Sigmoid colon (tissue), 7 donors: ENCODE results near the gene LRIT3. TPM values are rescaled to one million over a fixed set of nuclear protein-coding genes. Genes with fewer than 3 reads are reported as not detected.
A peak's percentile ranks its signal among the peaks of the same experiment; 100 is the strongest.

Experiments used
- DNase-seq: peaks from one replicate; pipeline ENCODE4 v3.0.0-alpha.2; 2019
- H3K27ac ChIP-seq, 4 donors: fragments of 200-600 bp; sonication (generic); one replicate each; pipeline ENCODE4 v1.5.1; 2016 to 2019; ENCODE audit warnings: mild to moderate bottlenecking in 1 of 4
- H3K27me3 ChIP-seq, 3 donors: fragments of 200-600 bp; sonication (generic); one replicate each; pipeline ENCODE4 v1.5.1; 2019; ENCODE audit warnings: mild to moderate bottlenecking in 1 of 3
- H3K36me3 ChIP-seq, 4 donors: fragments of 200-600 bp; sonication (generic); one replicate each; pipeline ENCODE4 v1.5.1; 2016 to 2019
- H3K4me1 ChIP-seq, 4 donors: fragments of 200-600 bp; sonication (generic); one replicate each; pipeline ENCODE4 v1.5.1; 2017 to 2019
- H3K4me3 ChIP-seq, 4 donors: fragments of 200-600 bp; sonication (generic); one replicate each; pipeline ENCODE4 v1.5.1; 2017 to 2019; ENCODE audit warnings: mild to moderate bottlenecking in 2 of 4, moderate library complexity in 1 of 4
- H3K9me3 ChIP-seq, 4 donors: fragments of 200-600 bp in 3 of 4; sonication (generic) in 3 of 4; one replicate each; pipeline versions ENCODE4 v1.5.1 to v1.6.1; 2013 to 2019
- CTCF ChIP-seq, 4 experiments: fragments of 450-650 bp in 3 of 4; fragments of 200-600 bp in 1 of 4; IDR thresholded peaks; one replicate each; pipeline ENCODE4 v1.5.1; 2016 to 2019; ENCODE audit warnings: antibody characterized with exemption in 4 of 4, mild to moderate bottlenecking in 3 of 4, moderate library complexity in 2 of 4
- EP300 ChIP-seq, 4 donors: sonication (generic); formaldehyde crosslinking; IDR thresholded peaks; one replicate each; pipeline ENCODE4 v1.6.1; 2017; ENCODE audit warnings: antibody characterized with exemption in 4 of 4
- POLR2A ChIP-seq, 2 donors: fragments of 450-650 bp; IDR thresholded peaks; one replicate each; pipeline ENCODE4 v1.6.1; 2016; ENCODE audit warnings: antibody characterized with exemption in 2 of 2, mild to moderate bottlenecking in 2 of 2, moderate library complexity in 2 of 2
- POLR2AphosphoS5 ChIP-seq, 4 donors: sonication (generic); formaldehyde crosslinking; IDR thresholded peaks; one replicate each; pipeline ENCODE4 v1.6.1; 2017; ENCODE audit warnings: antibody characterized with exemption in 4 of 4
- WGBS, 2 donors: extraction: QIAGEN DNeasy Blood & Tissue Kit; methylation state at CpG; one replicate each; pipeline ENCODE4 v1.1.7; 2013; 5-methylcytosine and 5-hydroxymethylcytosine counted together
- intact Hi-C: fragments of 100-400 bp; cut with DNase I; formaldehyde crosslinking; loops from one replicate; pipeline ENCODE4 v1.15.1; 2023
- polyA plus RNA-seq, 3 donors: library from polyadenylated mRNA; stranded (reverse); fragments of 200-250 nt; gene quantifications; one replicate each; pipeline ENCODE4 v1.2.3, GENCODE V29; 2013
- total RNA-seq, 4 donors: library from RNA; depleted of rRNA; stranded (reverse); fragments of >200 nt; gene quantifications; one replicate each; pipeline ENCODE4 v1.1.0, GENCODE V29; 2016
- donor health status: healthy with polysubstance abuse.
- donor health status: Bipolar disorder and iron deficiency.
- donor health status: healthy.

The LRIT3 gene, protein sequence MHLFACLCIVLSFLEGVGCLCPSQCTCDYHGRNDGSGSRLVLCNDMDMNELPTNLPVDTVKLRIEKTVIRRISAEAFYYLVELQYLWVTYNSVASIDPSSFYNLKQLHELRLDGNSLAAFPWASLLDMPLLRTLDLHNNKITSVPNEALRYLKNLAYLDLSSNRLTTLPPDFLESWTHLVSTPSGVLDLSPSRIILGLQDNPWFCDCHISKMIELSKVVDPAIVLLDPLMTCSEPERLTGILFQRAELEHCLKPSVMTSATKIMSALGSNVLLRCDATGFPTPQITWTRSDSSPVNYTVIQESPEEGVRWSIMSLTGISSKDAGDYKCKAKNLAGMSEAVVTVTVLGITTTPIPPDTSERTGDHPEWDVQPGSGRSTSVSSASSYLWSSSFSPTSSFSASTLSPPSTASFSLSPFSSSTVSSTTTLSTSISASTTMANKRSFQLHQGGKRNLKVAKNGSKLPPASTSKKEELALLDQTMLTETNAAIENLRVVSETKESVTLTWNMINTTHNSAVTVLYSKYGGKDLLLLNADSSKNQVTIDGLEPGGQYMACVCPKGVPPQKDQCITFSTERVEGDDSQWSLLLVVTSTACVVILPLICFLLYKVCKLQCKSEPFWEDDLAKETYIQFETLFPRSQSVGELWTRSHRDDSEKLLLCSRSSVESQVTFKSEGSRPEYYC
- total RNA-seq, result under 1 TPM in 3 of 4 donors, not detected in 1; 0.28 to 0.41 (median 0.33) TPM
- under 1 TPM in 1 of 3 donors, not detected in 2; 0.10 TPM for polyA plus RNA-seq

- Histone ChIP-seq H3K27me3 (no peaks in the 10 kb centered on the region), H3K9me3 (no peaks in the 10 kb centered on the region), H3K4me1 (no peaks in the 10 kb centered on the region), H3K36me3 (no peaks in the 10 kb centered on the region), H3K27ac (no peak within 1 kb of the TSS), H3K4me3 (no peak within 1 kb of the TSS)
- no peak for DNase-seq
- no peak for TF ChIP-seq POLR2A (IDR thresholded peaks at IDR 0.05)
- intact Hi-C loops, result no loop called here
- 30 to 73% methylated on average over 5 of the region's 5 CpGs for WGBS, 2 donors
Observed at GRCh38 chr4:109847896-109848442, at the start of gene LRIT3. Gene LRIT3 (plus strand): TSS chr4:109848107. CDS start chr4:109848202, 95 bp downstream.

DNA sequence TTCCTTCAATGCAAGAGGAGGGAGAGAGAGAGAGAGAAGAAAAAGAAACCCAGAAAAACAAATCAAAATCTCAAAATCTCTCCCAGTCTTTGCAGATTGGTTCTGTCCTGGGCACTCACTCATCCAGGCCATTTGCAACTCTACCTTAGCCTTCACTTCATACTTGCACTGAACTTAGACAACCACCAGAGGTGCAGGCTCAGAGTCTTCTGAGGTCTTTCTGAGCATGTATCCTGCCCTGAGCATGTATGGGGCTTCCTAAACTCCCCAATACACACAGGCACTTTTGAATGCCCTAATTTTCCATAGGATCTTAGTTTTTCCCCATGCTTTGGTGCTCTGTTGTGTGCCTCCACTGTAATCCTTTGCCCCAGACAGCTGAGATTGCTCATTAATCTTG lies 49.0 kb upstream of the LRIT3 start:
- TF ChIP-seq CTCF (IDR thresholded peaks at IDR 0.05), result no peak
- no peak for TF ChIP-seq POLR2AphosphoS5 (IDR thresholded peaks at IDR 0.05)
- TF ChIP-seq EP300 (IDR thresholded peaks at IDR 0.05), result no peak
- TF ChIP-seq POLR2A (IDR thresholded peaks at IDR 0.05), result no peak
- DNase-seq, result no peak
- no peaks in the 10 kb centered on the region for H3K4me1 ChIP-seq

DNA sequence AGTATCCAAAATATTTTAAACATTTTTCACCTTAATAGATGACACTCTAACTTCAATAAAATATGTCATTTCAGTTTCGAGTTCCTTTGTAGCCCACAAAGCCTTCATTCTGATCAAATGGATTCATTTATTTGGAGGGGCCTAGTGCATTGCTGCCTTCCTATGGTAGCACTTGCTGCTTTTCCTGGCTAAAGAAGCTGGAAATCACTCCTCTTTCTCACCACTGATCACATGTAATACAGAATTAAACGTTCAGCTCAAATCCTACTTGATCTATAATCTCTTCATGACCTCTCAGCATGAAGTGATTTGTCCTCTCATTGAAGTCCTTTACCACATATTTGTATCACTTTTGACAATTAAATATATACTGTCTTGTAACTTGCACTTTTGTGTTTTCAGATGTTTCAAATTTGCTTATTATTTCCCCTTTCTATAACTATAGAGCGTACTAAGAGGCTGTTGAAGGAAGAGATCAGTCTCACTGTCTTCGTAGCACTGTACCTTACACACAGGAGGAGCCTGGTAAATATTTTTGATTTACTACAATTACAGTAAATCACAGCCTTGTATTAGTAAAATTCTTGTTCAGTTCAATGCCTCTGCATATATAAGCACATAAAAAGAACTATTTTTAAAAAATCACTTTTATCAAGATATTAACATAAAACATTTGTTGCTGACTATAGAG lies 46.7 kb upstream of the LRIT3 start:
- no peak for DNase-seq

More for the DNA sequence above, 49.0 kb upstream of the LRIT3 start:
- peaks cover 0 to 3% (median 2%) of the 10 kb centered on the region in 4 donors for H3K9me3 ChIP-seq
- H3K4me3 ChIP-seq, result no peak overlapping the region
- H3K36me3 ChIP-seq, result no peaks in the 10 kb centered on the region
- no peaks in the 10 kb centered on the region for H3K27me3 ChIP-seq
- intact Hi-C loops, result no loop called here
- no peak overlapping the region for H3K27ac ChIP-seq

DNA sequence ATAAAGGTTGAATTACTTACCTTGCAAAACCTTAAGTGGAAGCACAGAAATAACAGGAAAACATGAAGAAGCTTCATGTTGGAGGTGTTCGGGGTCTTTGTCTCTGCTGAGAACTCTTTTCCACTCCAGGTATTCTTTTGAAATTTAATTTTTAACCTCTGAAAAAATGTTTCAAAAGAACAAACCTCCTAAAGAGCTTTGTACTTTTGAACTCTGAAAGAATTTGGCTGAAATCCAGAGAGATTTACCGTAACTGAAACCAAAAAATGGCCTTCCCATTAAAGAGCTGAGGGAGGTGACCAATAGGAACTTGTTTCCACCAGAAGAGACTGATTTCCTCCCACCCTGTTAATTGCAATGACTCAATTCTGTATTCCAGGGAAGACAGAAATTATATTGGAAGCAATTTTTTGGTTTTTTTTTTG lies 46.0 kb upstream of the LRIT3 start, which contains the start of gene CFI:
TSS of gene CFI (minus strand) at position 105 of the 425 bp plus-strand sequence. CDS start at position 77, 28 bp downstream.
- Histone ChIP-seq H3K36me3 (no peaks in the 10 kb centered on the region), H3K4me1 (no peaks in the 10 kb centered on the region), H3K27me3 (no peaks in the 10 kb centered on the region), H3K9me3 (no peaks in the 10 kb centered on the region), H3K27ac (peak within 1 kb of the TSS in 1 of 4 donors; percentile 34), H3K4me3 (peak within 1 kb of the TSS in 3 of 4 donors; percentile 1 to 14 (median 9))
- 25 to 56% methylated on average over 2 of the region's 2 CpGs for WGBS, 2 donors
- DNase-seq, result no peak
- no peak for TF ChIP-seq CTCF (IDR thresholded peaks at IDR 0.05)
- no peak for TF ChIP-seq EP300 (IDR thresholded peaks at IDR 0.05)
- TF ChIP-seq POLR2A (IDR thresholded peaks at IDR 0.05), result no peak
- TF ChIP-seq POLR2AphosphoS5 (IDR thresholded peaks at IDR 0.05), result no peak
- intact Hi-C loops, result no loop called here

More for the DNA sequence above, 46.7 kb upstream of the LRIT3 start:
- Histone ChIP-seq H3K9me3 (peaks cover 0 to 3% (median 0%) of the 10 kb centered on the region in 4 donors), H3K27me3 (no peaks in the 10 kb centered on the region), H3K27ac (peak overlapping the region in 1 of 4 donors; percentile 34), H3K4me3 (peak overlapping the region in 3 of 4 donors; percentile 1 to 14 (median 9)), H3K36me3 (no peaks in the 10 kb centered on the region), H3K4me1 (no peaks in the 10 kb centered on the region)
- intact Hi-C loops, result no loop called here
- TF ChIP-seq CTCF (IDR thresholded peaks at IDR 0.05) (no peak), POLR2A (IDR thresholded peaks at IDR 0.05) (no peak), POLR2AphosphoS5 (IDR thresholded peaks at IDR 0.05) (no peak), EP300 (IDR thresholded peaks at IDR 0.05) (no peak)
- 72 to 73% methylated on average over 4 of the region's 4 CpGs for WGBS, 2 donors
